GM20000 (cell line): ENCODE data around the gene EML5.
"Not testable (repeated sequence)": the region's sequence is repeated elsewhere in the genome, so short reads cannot be mapped to it uniquely, and the experiment has no call there.

ENCODE experiments used
- DNase-seq: peaks from one replicate; pipeline ENCODE4 v3.0.0; 2012; ENCODE audit warnings: low spot score
- CTCF ChIP-seq: IDR thresholded peaks from 2 replicates; pipeline ENCODE4 v1.5.1; 2012; ENCODE audit warnings: mild to moderate bottlenecking, control low read depth; ENCODE audit errors: extremely low read depth, missing control alignments

The EML5 gene

GRCh38 chr14:88790501-88791251 lies 2.1 kb downstream of the EML5 start:
- DNase-seq = no peak
- no peak for TF ChIP-seq CTCF

- not testable (repeated sequence) for DNase-seq
Observed at GRCh38 chr14:88789573-88789972, 3.2 kb downstream of the EML5 start.

- no peak for DNase-seq
- TF ChIP-seq CTCF = no peak
Observed at GRCh38 chr14:88786715-88787114, 6.0 kb downstream of the EML5 start.

- no peak for TF ChIP-seq CTCF
- no peak for DNase-seq
Observed at GRCh38 chr14:88785911-88786310, 6.8 kb downstream of the EML5 start.

GRCh38 chr14:88775532-88775931 lies 17.2 kb downstream of the EML5 start:
- no peak for TF ChIP-seq CTCF
- no peak for DNase-seq

- TF ChIP-seq CTCF = no peak
- no peak for DNase-seq
Observed at GRCh38 chr14:88770736-88771135, 22.0 kb downstream of the EML5 start.

GRCh38 chr14:88765130-88765529 lies 27.6 kb downstream of the EML5 start:
- DNase-seq = no peak
- TF ChIP-seq CTCF = no peak

- no peak for DNase-seq
- TF ChIP-seq CTCF = no peak
Observed at GRCh38 chr14:88753873-88754272, 38.9 kb downstream of the EML5 start.
